Esophagus (tissue), 2 donors: ENCODE results near the gene STARD9. TPM values are rescaled to one million over a fixed set of nuclear protein-coding genes. Genes with fewer than 3 reads are reported as not detected.
"Not testable (repeated sequence)": the region's sequence is repeated elsewhere in the genome, so short reads cannot be mapped to it uniquely, and the experiment has no call there.

Source experiments
- H3K27ac ChIP-seq, 2 donors: one replicate each; pipeline ENCODE4 v1.5.1; 2013; ENCODE audit warnings: low read depth in 2 of 2, mild to moderate bottlenecking in 2 of 2, inconsistent platforms in 1 of 2, low read length in 1 of 2, moderate library complexity in 1 of 2
- H3K27me3 ChIP-seq, 2 donors: one replicate each; pipeline ENCODE4 v1.6.1; 2013; ENCODE audit warnings: low read length in 2 of 2, control low read depth in 1 of 2, mild to moderate bottlenecking in 1 of 2; ENCODE audit not compliant: insufficient read depth in 2 of 2, control insufficient read depth in 1 of 2
- H3K36me3 ChIP-seq, 2 donors: one replicate each; pipeline ENCODE4 v1.6.1; 2013; ENCODE audit warnings: low read length in 1 of 2; ENCODE audit not compliant: control insufficient read depth in 2 of 2, insufficient read depth in 2 of 2
- H3K4me1 ChIP-seq, 2 donors: one replicate each; pipeline ENCODE4 v1.6.1; 2013; ENCODE audit warnings: low read length in 1 of 2; ENCODE audit not compliant: control insufficient read depth in 2 of 2, insufficient read depth in 2 of 2
- H3K4me3 ChIP-seq, 2 donors: one replicate each; pipeline ENCODE4 v1.5.1; 2013; ENCODE audit warnings: low read length in 2 of 2, mild to moderate bottlenecking in 2 of 2, low read depth in 1 of 2, moderate library complexity in 1 of 2
- H3K9me3 ChIP-seq, 2 donors: one replicate each; pipeline ENCODE4 v1.6.1; 2013; ENCODE audit warnings: mild to moderate bottlenecking in 2 of 2, low read depth in 1 of 2, low read length in 1 of 2, moderate library complexity in 1 of 2; ENCODE audit not compliant: control insufficient read depth in 2 of 2, insufficient read depth in 1 of 2
- WGBS, 2 donors: extraction: QIAGEN DNeasy Blood & Tissue Kit; methylation state at CpG; one replicate each; pipeline ENCODE4 v1.1.7; 2013; 5-methylcytosine and 5-hydroxymethylcytosine counted together
- polyA plus RNA-seq, 2 donors: library from polyadenylated mRNA; stranded (reverse); fragments of 200-250 nt; gene quantifications; one replicate each; pipeline ENCODE4 v1.2.3, GENCODE V29; 2013
- donor health status: healthy with polysubstance abuse.
- donor health status: Bipolar disorder and iron deficiency.

STARD9 gene
- polyA plus RNA-seq, 2 donors: 2.2 to 5.7 TPM

- Histone ChIP-seq H3K36me3 (no peaks in the 10 kb centered on the region), H3K4me1 (no peaks in the 10 kb centered on the region), H3K9me3 (no peaks in the 10 kb centered on the region), H3K27ac (no peak overlapping the region), H3K27me3 (no peaks in the 10 kb centered on the region), H3K4me3 (no peak overlapping the region)
- WGBS, 2 donors: 90 to 98% methylated on average over 1 of the region's 1 CpG
Measured at GRCh38 chr15:42553554-42553953, 21.9 kb upstream of the STARD9 start.

DNA sequence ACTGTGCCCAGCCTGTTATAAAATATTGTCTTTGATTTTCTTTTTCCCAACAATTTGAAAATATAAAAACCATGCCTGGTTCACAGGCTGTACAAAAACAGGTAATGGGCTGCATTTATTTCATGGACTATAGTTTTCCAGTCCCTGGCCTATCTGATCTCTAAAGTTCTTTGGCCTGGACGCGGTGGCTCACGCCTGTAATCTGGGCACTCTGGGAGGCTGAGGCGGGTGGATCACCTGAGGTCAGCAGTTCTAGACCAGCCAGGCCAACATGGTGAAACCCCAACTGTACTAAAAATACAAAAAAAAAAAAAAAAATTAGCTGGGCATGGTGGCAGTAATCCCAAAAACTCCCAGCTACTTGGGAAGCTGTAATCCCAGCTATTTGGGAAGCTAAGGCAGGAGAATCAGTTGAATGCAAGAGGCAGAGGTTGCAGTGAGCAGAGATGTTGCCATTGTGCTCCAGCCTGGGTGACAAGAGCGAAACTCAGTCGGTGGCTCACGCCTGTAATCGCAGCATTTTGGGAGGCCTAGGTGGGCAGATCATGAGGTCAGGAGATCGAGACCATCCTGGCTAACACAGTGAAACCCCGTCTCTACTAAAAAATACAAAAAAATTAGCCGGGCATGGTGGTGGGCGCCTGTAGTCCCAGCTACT lies 18.7 kb upstream of the STARD9 start:
- H3K4me3 ChIP-seq, H3K27me3 ChIP-seq, H3K27ac ChIP-seq, H3K9me3 ChIP-seq, H3K36me3 ChIP-seq, H3K4me1 ChIP-seq: not testable (repeated sequence)
- 93 to 97% methylated on average over 11 of the region's 12 CpGs for WGBS, 2 donors

- Histone ChIP-seq H3K27me3 (no peaks in the 10 kb centered on the region), H3K27ac (no peak overlapping the region), H3K9me3 (no peaks in the 10 kb centered on the region), H3K4me1 (no peaks in the 10 kb centered on the region), H3K4me3 (no peak overlapping the region), H3K36me3 (no peaks in the 10 kb centered on the region)
- 97 to 99% methylated on average over 3 of the region's 3 CpGs for WGBS, 2 donors
Measured at GRCh38 chr15:42558739-42559138, 16.7 kb upstream of the STARD9 start.

DNA sequence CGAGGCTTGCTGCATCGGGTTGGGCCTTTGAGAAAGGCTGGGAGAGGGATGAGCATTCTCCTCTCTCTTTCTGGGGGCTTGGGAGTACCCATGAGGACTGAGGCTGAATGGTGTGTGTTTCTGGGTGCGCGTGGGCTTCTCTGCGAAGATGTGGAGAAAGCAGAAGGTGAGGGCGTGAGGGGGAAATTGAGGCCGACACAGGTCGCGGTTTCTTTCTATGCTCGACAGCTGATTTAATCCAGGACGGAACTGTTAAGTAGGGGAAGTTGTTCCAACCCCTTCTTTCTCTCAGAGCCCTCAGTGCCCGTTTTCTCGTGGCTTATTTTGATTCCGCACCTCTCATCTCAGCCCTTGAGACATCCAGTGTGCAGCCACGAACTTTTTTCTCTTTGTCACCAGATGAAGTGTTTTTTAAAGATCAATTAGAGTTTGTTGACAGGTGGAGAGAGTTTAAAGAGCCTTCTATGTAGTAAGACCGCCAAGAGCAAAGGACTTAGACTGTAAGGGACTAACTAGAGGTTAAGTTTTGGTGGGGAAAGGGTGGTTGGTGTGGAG lies 711 bp downstream of the STARD9 start:
- no peaks in the 10 kb centered on the region for H3K9me3 ChIP-seq
- no peaks in the 10 kb centered on the region for H3K27me3 ChIP-seq
- WGBS, 2 donors: 13 to 17% methylated on average over 15 to 16 of the region's 16 CpGs
- peaks cover 0 to 5% of the 10 kb centered on the region in 2 donors for H3K4me1 ChIP-seq
- H3K27ac ChIP-seq: peak overlapping the region; percentile 76 to 91
- peak overlapping the region; percentile 50 to 60 for H3K4me3 ChIP-seq
- H3K36me3 ChIP-seq: no peaks in the 10 kb centered on the region

- H3K27me3 ChIP-seq: no peaks in the 10 kb centered on the region
- H3K36me3 ChIP-seq: no peaks in the 10 kb centered on the region
- H3K4me3 ChIP-seq: no peak overlapping the region
- H3K27ac ChIP-seq: no peak overlapping the region
- 59 to 65% methylated on average over 1 of the region's 1 CpG for WGBS, 2 donors
- no peaks in the 10 kb centered on the region for H3K9me3 ChIP-seq
- peaks cover 0 to 5% of the 10 kb centered on the region in 2 donors for H3K4me1 ChIP-seq
Measured at GRCh38 chr15:42576776-42577175, 1.4 kb downstream of the STARD9 start.

DNA sequence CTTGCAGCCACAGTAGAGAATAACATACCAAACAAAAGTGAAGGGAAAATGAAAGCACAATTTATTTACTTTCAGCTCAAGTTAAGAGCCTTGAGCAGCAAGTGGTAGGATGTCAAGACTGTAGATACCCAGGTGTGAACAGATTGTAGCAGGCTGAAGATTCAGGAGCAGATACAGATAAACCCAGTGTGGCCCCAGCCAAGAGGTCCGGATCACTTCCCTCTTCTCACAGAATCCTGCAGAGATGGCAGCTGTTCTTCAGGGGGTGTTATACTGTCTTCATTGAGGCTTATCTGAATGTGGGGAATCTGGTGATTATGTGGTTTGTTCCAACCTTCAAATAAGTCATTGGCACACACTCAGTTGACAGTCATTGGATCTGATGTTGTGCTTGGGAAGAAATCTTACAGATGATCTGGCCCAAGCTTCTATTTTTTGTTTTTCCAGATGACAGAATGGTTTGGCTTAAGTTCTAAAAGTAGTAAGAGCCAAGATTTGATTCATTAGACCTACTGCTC lies 2.2 kb downstream of the STARD9 start:
- H3K4me1 ChIP-seq: peaks cover 0 to 5% of the 10 kb centered on the region in 2 donors
- H3K9me3 ChIP-seq: no peaks in the 10 kb centered on the region
- H3K4me3 ChIP-seq: no peak overlapping the region
- WGBS, 2 donors: 36 to 40% methylated on average over 1 of the region's 1 CpG
- no peaks in the 10 kb centered on the region for H3K36me3 ChIP-seq
- no peaks in the 10 kb centered on the region for H3K27me3 ChIP-seq
- no peak overlapping the region for H3K27ac ChIP-seq

DNA sequence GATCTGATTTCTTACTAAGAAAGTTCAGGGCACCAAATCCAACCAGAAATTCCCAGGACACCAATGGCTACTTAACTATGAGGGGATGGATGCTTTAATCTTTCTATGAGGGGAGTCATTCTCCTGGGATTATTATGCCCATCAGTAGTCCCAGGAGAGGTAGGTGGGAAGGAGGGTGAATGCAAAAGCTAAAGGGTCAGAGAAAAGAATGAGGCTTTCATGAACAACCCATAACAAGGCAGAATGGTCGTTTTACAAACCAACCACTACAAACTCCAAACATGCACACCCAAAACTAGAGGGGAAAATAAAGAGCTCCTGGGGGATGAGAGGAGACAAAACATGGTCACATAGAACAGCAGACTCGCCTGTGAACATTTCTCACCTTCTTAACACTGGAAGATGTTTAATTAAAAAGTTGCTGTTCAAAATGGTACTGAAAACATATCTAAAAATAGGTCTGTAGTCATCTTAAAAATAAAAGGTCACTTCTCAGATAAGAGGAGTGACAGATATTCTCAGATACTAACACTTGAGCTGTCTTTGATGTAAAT lies 3.7 kb downstream of the STARD9 start:
- Histone ChIP-seq H3K36me3 (no peaks in the 10 kb centered on the region), H3K27ac (no peak overlapping the region), H3K9me3 (no peaks in the 10 kb centered on the region), H3K27me3 (no peaks in the 10 kb centered on the region), H3K4me3 (no peak overlapping the region), H3K4me1 (peaks cover 0 to 5% of the 10 kb centered on the region in 2 donors)
- WGBS, 2 donors: 78 to 86% methylated on average over 2 of the region's 2 CpGs

DNA sequence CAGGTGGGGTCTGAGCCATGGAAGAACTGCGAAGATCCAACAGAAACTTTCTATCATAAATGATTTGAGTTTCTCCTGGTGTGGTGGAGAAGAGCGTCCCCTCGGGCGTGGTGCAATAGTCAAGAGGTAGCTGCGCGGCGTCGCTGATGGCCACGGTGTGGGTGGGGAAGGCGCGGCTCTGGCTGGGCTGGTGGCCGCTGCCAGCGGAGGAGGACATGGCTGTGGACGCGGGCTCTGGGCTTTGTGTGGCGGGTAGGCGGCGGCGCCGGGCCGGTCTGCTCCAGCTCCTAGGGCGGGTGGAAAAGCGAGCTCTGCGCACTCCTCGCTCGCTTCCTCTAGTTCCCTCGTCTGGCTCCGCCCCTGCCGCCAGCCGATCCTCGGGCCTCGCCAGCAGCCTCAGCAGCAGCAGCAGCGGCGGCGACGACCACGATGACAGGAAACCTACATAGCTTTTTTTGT lies 5.9 kb downstream of the STARD9 start:
- 1% methylated on average over 35 to 37 of the region's 37 CpGs for WGBS, 2 donors
- Histone ChIP-seq H3K4me1 (peaks cover 0 to 3% of the 10 kb centered on the region in 2 donors), H3K27ac (peak overlapping the region; percentile 72 to 81), H3K4me3 (peak overlapping the region; percentile 30 to 54), H3K27me3 (no peaks in the 10 kb centered on the region), H3K9me3 (no peaks in the 10 kb centered on the region), H3K36me3 (peaks cover 0 to 2% of the 10 kb centered on the region in 2 donors)

DNA sequence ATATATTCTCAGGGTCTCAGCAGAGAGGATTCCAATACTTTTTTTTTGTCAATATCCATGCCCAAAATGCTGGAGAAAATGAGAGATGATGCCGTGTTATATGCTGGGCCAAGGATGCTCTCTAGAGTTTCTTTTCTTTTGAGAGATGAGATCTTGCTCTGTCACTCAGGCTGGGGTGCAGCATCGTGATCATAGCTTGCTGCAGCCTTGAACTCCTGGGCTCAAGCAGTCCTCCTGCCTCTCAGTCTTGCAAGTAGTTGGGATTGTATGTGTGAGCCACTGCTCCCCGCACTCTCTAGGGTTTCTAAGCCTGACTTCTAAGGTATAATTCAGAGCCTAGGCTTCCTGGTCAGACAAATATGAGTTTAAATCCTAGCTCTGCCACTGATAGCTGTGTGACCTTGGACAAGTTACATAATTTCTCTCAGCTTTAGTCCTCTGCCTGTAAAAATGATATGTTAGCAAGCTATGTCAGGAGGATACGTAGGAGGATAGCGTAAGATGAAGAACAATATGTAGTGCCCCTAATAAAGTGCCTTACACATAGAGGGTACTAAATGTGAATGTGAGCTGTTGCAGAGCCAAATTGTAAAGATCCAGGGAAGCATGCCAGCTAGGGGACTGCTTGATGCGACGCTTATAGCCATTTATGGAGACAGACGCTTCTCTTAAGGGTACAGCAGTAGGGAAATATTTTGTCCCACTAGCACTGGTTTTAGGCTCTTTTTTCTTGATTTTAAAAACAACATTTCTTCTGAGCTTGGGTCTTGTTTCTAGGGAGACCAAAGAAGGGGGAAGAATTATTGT lies 7.4 kb downstream of the STARD9 start:
- no peaks in the 10 kb centered on the region for H3K9me3 ChIP-seq
- peak overlapping the region in 1 of 2 donors; percentile 27 for H3K27ac ChIP-seq
- no peaks in the 10 kb centered on the region for H3K27me3 ChIP-seq
- peaks cover 0 to 2% of the 10 kb centered on the region in 2 donors for H3K36me3 ChIP-seq
- H3K4me3 ChIP-seq: no peak overlapping the region
- H3K4me1 ChIP-seq: peaks cover 0 to 3% of the 10 kb centered on the region in 2 donors
- WGBS, 2 donors: 80 to 82% methylated on average over 8 of the region's 8 CpGs
